HG03378 (cell line): ENCODE measurements around the gene KCNAB2.

ENCODE experiments used
- ATAC-seq: cut with Tn5 transposase; IDR thresholded peaks from one replicate; pipeline ENCODE4 v1.9.1; 2021; ENCODE audit warnings: mild to moderate bottlenecking, moderate library complexity; ENCODE audit not compliant: unreplicated experiment

Gene KCNAB2

DNA sequence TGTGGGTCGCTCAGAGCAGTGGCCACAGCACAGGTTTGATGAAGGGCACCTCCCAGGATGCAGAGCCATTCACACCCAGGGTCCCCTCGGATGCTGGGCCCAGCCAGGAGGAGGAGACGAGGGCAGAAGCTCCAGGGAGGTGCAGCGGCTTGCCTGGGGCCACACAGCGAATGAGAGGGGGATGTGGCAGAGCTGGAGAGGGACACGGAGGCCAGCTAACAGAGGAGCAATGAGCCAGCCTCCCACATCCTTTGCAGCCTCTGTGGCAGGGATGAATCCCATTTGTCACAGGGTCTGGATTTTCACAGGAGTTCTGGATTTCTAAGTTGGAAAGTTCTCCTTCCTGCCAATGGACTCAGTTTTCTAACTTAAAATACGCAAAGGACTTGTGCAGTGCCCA lies 98.5 kb downstream of the KCNAB2 start:
- no peak for ATAC-seq

GRCh38 chr1:6144647-6145395 lies 99.1 kb downstream of the KCNAB2 start:
- ATAC-seq: no peak

GRCh38 chr1:6145396-6145750 lies 99.7 kb downstream of the KCNAB2 start:
- no peak for ATAC-seq

DNA sequence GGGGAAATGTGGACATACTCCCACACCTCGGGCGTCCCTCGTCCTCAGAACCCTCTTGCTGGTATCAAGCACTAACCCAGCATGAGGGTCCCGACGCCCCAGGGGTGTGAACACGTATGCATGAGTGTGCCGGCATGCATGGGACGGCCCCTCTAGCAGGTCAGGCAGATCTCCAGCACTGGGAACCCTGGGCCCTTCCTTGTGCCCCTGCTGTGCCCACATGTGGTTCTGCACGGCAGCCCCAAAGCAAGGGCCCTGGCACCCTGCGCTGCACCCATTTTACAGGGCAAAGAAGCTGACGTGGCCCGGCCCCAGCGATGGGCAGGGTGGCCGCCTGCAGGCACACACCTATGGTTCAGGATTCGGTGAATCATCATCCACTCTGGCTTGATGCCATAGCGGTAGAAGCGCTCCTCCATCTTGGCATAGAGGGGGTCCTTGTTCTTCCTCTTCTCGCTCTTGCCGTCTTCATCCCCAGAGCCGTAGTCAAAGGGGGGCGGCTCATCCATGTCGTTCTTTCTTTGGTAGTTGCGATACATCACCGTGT lies 100.2 kb downstream of the KCNAB2 start:
- ATAC-seq: no peak

- ATAC-seq: no peak
These were observed 103.0 kb downstream of the KCNAB2 start for GRCh38 chr1:6148497-6149241.

DNA sequence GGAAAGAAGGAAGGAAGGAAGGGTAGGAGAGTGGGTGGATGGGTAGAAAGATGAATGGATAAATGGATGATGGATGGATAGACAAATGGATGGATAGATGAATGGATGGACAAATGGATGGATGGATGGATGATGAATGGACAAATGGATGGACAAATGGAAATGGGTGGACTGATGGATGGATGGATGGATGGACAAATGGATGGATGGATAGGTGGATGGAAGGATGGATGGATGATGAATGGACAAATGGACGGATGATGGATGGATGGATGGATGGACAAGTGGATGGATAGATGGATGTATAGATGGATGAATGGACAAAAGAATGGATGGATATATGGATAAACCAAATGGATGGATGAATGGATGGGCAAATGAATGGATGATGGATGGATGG lies 103.9 kb downstream of the KCNAB2 start:
- no peak for ATAC-seq

DNA sequence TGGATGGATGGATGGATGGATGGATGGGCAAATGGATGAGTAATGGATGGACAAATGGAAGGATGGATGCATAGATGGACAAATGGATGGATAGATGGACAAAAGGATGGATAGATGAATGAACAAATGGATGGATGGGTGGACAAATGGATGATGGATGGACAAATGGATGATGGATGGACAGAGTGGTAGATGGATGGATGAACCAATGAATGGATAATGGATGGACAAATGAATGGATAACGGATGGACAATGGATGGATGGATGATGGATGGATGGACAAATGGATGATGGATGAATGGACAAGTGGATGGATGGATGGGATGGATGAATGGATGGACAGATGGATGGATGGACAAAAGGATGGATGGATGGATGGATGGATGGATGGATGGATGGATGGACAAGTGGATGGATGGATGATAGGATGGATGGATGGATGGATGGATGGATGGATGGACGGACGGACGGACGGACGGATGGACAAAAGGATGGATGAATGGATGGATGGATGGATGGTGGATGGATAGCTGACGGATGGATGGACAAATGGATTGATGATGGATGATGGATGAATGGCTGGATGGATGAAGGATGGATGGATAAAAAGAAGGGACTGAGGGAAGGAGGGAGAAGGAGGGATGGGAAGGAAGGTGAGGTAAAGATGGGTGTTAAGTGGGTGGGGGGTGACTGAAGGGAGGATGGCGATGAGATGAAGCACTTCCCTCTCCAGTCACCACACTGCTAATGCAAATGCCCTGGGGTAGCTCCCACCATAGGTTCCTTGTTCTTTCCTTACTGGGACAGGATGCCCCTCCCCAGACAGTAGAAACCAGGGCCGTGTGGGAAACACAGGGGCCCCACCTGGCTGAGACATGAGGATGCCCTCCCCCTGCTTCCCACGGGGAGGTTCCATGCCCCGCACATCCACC lies 104.6 kb downstream of the KCNAB2 start:
- no peak for ATAC-seq
